GM21360 (cell line): ENCODE data around the gene PLEKHA7.
A peak's percentile ranks its signal among the peaks of the same experiment; 100 is the strongest.
"Not testable (repeated sequence)": the region's sequence is repeated elsewhere in the genome, so short reads cannot be mapped to it uniquely, and the experiment has no call there.

ENCODE experiments used
- ATAC-seq: cut with Tn5 transposase; IDR thresholded peaks from one replicate; pipeline ENCODE4 v1.9.1; 2021; ENCODE audit warnings: mild to moderate bottlenecking, moderate library complexity; ENCODE audit not compliant: unreplicated experiment

Gene PLEKHA7

GRCh38 chr11:17012179-17012578, 2.0 kb downstream of the PLEKHA7 start:
- no peak for ATAC-seq

GRCh38 chr11:17010851-17011420, 3.3 kb downstream of the PLEKHA7 start:
- no peak for ATAC-seq

- ATAC-seq = no peak
These were observed 6.1 kb downstream of the PLEKHA7 start for GRCh38 chr11:17008099-17008498.

- ATAC-seq = no peak
These were observed 8.6 kb downstream of the PLEKHA7 start for GRCh38 chr11:17005646-17006045.

GRCh38 chr11:17004486-17005148, 9.6 kb downstream of the PLEKHA7 start:
- ATAC-seq = no peak

- ATAC-seq = no peak
These were observed 10.8 kb downstream of the PLEKHA7 start for GRCh38 chr11:17003426-17003825.

DNA sequence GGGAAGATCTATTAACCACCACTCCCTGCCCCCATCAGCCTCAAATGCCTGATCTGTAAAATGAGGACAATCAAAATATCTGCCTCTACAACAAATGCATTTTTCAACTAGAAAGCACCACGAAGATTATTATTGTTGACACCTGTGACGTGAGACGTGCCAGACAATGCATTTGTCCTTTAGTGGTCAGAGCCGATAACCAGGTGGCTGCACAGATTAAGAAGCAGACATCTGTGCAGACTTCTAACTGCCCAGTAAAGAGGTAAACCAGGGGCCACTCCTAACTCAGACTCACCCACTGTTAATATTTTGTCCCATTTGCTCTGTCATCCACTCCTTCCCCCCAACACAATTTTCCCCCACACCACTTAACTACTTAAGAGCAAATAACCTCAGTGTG, 11.7 kb downstream of the PLEKHA7 start:
- ATAC-seq = no peak

DNA sequence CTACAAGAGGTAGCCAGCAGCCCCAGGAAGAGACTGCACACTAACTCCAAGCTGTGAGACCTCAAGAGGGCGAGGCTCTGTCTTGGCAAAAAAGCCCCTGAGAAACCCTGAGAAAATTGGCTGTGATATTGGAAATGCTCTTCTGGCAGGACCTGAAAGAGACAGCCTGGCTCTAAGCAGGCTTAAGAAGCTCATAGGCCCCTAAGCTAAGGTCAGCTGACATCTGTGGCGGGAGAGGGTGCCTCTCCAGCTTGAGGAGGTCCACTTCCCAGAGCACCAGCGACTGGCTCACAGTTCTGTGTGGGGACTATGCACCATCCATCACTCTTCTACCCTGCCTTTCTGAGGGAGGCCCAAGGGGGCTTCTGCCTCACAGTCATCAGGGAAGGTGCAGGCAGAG, 12.4 kb downstream of the PLEKHA7 start:
- no peak for ATAC-seq

DNA sequence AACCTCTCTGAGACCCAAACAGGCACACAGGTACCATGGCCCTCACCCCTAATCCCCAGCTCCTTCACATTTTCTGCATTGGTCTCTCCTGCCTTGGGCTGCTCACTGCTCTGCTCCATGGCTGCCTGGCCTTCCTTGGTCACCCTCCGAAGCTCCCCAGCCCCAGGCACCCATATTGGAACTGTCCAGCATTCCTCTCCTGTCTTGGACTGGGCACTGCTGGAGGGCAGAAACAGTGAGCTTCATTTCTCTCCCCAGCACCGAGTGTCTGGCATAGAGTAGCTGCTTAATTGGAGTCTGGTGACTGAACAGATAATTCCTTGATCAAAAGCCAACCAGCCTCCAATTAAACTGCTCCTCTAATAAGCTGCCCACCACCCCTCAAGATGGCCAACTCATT, 13.2 kb downstream of the PLEKHA7 start:
- ATAC-seq = no peak

DNA sequence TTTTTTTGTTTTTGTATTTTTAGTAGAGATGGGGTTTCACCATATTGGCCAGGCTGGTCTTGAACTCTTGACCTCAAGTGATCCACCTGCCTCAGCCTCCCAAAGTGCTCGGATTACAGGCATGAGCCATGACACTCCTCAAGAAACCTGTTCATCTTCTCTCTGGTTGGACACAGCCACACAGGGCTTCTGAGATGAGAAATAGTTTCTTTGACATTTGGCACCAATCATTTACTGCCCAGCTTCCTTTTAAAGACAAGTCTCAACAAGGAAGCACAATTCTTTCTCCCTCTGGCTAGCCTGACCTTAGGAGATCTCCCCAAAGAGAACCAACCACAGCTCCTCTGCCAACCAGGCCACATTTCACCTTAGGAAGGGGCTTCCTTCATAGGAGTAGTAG, 14.0 kb downstream of the PLEKHA7 start:
- ATAC-seq = not testable (repeated sequence)

DNA sequence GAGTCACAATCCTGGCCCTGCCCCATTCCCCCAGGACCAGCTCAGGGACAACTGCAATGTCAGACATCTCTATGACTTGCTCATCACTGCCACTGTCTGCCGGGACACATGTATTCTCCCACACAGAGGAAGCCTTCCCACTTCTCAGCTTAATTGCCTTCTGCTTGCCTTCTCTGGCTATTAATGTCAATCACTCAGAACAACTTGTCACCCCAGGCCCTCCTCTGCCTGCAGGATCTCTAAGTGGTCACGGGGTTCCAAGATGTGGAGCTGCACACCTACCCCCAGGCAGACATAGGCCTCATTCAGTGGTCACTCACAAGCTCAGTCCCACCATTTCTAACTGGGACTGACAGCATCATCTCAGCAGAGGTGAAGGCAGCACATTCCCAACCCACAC, 15.1 kb downstream of the PLEKHA7 start:
- ATAC-seq = no peak

- no peak for ATAC-seq
These were observed 16.6 kb downstream of the PLEKHA7 start for GRCh38 chr11:16997624-16998023.

DNA sequence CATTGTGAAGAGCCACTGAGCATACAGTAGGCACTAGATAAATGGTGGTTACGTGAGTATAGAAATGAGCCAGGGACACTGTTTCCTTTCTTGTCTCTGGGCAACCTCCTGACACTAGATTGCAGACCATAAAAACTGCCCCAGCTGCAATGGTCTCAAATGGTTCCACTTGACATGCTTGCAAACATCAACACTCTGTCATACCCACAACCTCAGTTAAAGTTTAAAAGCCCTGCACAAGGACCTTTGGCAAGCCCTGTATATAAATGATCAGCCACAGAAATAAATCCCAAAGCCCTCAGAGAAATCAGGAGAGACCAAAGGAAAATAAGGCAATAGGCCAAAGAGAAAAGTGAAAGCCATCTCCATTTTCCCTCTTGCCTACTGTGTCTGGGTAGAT, 20.7 kb downstream of the PLEKHA7 start:
- ATAC-seq = no peak

DNA sequence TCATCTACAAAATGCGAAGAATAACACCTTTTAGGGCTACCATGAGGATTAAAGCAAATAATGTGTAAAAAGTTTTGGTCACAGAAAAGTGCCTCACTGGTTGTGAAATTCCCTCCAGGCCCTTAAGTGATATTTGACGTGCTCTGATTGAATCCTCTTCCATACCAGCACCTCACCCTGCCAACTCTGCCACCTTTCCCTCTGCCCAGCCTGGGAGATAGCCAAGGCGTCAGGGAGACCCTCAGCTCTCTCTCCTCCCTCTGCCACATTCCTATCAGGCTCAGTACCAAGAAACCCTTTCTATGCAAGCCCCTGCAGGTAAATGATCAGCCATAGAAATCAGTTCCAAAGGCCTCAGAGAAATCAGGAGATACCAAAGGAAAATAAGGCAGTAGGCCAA, 21.4 kb downstream of the PLEKHA7 start:
- ATAC-seq = no peak

- ATAC-seq = no peak
These were observed 24.7 kb downstream of the PLEKHA7 start for GRCh38 chr11:16989554-16989953.

- no peak for ATAC-seq
These were observed 27.0 kb downstream of the PLEKHA7 start for GRCh38 chr11:16987205-16987568.

DNA sequence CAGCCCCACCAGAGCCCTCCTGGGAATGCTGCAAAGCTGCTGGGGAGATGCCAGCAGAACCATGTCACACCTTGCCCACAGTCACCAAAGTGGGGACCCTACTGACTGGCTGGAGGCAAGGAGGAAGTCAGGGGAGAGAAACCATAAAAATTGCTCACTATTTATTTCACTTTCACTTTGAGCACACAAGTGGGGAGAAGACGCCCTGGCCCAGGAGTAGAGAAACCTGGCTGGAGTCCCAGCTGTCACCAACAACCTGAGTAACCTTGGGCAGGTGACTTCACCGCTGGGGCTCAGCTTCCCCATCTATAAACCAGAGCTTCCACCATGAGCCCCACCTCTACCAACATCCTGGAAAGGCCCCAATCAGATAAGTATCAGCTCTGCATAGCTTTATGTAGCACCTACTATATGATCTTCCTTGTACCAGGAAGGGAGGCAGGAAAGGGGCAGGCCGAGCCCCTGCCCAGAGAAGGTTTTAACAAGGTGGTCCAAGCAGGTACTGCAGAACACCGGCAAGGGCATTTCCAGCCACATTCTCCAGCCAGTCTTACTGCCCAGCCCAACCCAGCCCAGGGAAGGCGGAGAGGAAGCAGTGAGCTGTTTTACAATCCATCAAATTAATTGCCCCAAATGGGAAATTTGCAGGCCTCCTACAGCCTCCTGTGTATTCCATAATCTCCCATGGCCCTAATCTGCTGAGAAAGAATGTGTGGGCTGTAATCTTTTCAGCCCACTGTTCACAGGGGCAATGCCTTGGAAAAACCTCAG, 27.6 kb downstream of the PLEKHA7 start:
- ATAC-seq = peak; percentile 90

GRCh38 chr11:16985297-16985696, 28.9 kb downstream of the PLEKHA7 start:
- ATAC-seq = no peak

DNA sequence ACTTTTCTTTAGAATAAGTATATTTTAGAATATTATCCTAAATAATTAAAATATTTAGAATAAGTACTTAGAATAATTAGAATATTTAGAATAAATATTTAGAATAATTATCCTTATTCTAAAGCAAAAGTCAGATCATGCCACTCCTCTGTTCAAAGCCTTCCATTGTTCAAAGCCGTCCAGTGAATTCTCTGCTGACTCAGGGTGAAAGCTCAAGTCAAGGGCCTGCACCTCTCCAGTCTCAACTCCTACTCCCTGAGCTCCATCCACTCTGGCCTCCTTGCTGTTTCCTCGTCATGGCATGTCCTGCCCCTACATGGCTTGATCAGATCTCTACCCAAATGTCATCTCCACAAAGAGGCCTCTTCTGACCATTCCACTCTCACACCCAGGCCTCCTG, 30.0 kb downstream of the PLEKHA7 start:
- no peak for ATAC-seq

GRCh38 chr11:16982809-16983208, 31.4 kb downstream of the PLEKHA7 start:
- ATAC-seq = no peak

GRCh38 chr11:16982256-16982671, 31.9 kb downstream of the PLEKHA7 start:
- ATAC-seq = no peak

DNA sequence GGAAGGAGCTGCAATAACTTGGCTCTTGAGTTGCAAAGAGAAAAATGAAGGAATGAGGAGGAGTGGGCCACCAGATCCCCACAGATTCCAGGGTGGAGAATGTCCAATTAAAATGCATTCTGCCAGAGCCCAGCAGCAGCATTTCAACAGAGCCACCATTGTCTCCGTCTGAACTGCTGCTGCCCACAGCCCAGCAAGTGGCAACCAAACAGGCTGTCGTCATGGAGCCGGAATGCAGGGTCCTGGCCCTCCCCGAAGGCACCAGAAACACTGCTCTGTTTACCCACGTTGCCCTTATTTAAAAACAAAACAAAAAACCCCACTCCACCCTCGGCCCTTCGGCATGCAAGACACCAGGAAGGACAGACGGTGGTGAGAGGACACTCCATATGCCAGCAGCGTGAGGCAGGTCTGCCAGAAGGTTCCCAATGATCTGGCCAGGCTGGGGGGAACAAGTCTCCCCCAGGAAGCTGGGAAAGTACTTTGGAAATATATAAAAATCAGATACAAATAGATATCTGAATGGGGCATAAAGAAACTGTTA, 32.5 kb downstream of the PLEKHA7 start:
- ATAC-seq = no peak
